Left cardiac atrium (tissue), 4 donors: Measurements from ENCODE around the gene PFN4. TPM values are rescaled to one million over a fixed set of nuclear protein-coding genes. Genes with fewer than 3 reads are reported as not detected.
"Not testable (repeated sequence)": the region's sequence is repeated elsewhere in the genome, so short reads cannot be mapped to it uniquely, and the experiment has no call there.

Experiments
- ATAC-seq, 2 donors: fragments of 200-7000 bp; cut with Tn5 transposase; one replicate each; pipeline ENCODE4 v1.9.1; 2020; ENCODE audit warnings: mild to moderate bottlenecking in 2 of 2, moderate library complexity in 2 of 2
- DNase-seq: peaks from one replicate; pipeline ENCODE4 v3.0.0-alpha.2; 2020
- intact Hi-C, 2 donors: fragments of 100-400 bp; cut with DNase I; formaldehyde crosslinking; loops; one replicate each; pipeline versions ENCODE4 v1.14.1 to v1.15.1; 2022 to 2023
- long read RNA-seq: library from polyadenylated mRNA; unstranded; transcript quantifications from one replicate; pipeline ENCODE4 v2.0.0, GENCODE V29; 2021
- total RNA-seq, 2 donors: library from RNA; stranded (reverse); fragmentation: NEBNext Ultra II Directional; extraction: Animal tissue kit (Norgen Biotek cat#: 25700); gene quantifications; one replicate each; pipeline ENCODE4 v1.2.1, GENCODE V29; 2021
- donor health status: DM: no; HTN: yes; CAD: no.
- donor health status: DM: no; HTN: yes; CAD: no; lungs with severe emphysema.
- donor health status: DM: yes; HTN: yes; CAD: no.
- donor health status: Dilated cardiomyopathy.

PFN4 gene
- 1 to 10 TPM in 1 of 2 donors, under 1 TPM in 1; 0.52 to 1.1 TPM for total RNA-seq
- long read RNA-seq, result 0 reads

GRCh38 chr2:24123195-24123921, at the start of gene PFN4, which contains the start of gene FAM228B:
Gene PFN4 (minus strand): TSS chr2:24123334. CDS start chr2:24122535, 799 bp downstream.
Gene FAM228B (plus strand): TSS chr2:24123469. CDS start chr2:24124362, 893 bp downstream.
- peak; percentile 92 for DNase-seq
- intact Hi-C loops, result no loop called here
- ATAC-seq, result peak; percentile 98 to 99

GRCh38 chr2:24169023-24169422, 45.9 kb upstream of the PFN4 start:
- DNase-seq, result no peak
- ATAC-seq, result no peak
- intact Hi-C loops, result no loop called here

- intact Hi-C loops, result no loop called here
- peak; percentile 24 for DNase-seq
- peak; percentile 49 to 77 for ATAC-seq
These were observed 41.4 kb upstream of the PFN4 start for GRCh38 chr2:24164416-24164973.

- no peak for DNase-seq
- intact Hi-C loops, result no loop called here
- ATAC-seq, result no peak
These were observed 40.5 kb upstream of the PFN4 start for GRCh38 chr2:24163601-24164000.

GRCh38 chr2:24163186-24163585, 40.1 kb upstream of the PFN4 start:
- DNase-seq (no peak), ATAC-seq (no peak)
- intact Hi-C loops, result no loop called here

- no peak for DNase-seq
- intact Hi-C loops, result no loop called here
- no peak for ATAC-seq
These were observed 39.4 kb upstream of the PFN4 start for GRCh38 chr2:24162494-24162893.

GRCh38 chr2:24160761-24161160, 37.6 kb upstream of the PFN4 start:
- ATAC-seq, result no peak
- DNase-seq, result no peak
- intact Hi-C loops, result no loop called here

GRCh38 chr2:24159708-24160107, 36.6 kb upstream of the PFN4 start:
- intact Hi-C loops, result no loop called here
- ATAC-seq (no peak), DNase-seq (no peak)

GRCh38 chr2:24158131-24158530, 35.0 kb upstream of the PFN4 start:
- intact Hi-C loops, result no loop called here
- no peak for DNase-seq
- no peak for ATAC-seq

GRCh38 chr2:24153478-24153877, 30.3 kb upstream of the PFN4 start:
- intact Hi-C loops, result no loop called here
- DNase-seq, result no peak
- peak in 1 of 2 donors; percentile 30 for ATAC-seq

- intact Hi-C loops, result no loop called here
- DNase-seq, result no peak
- ATAC-seq, result no peak
These were observed 29.5 kb upstream of the PFN4 start for GRCh38 chr2:24152413-24153197.

- ATAC-seq, result no peak
These were observed 24.2 kb upstream of the PFN4 start for GRCh38 chr2:24147364-24147763.

GRCh38 chr2:24140305-24140704, 17.2 kb upstream of the PFN4 start:
- DNase-seq, intact Hi-C loops, ATAC-seq: not testable (repeated sequence)

More at GRCh38 chr2:24147364-24147763, 24.2 kb upstream of the PFN4 start:
- DNase-seq, result no peak
- intact Hi-C loops, result no loop called here

GRCh38 chr2:24132543-24132942, 9.4 kb upstream of the PFN4 start:
- intact Hi-C loops, result no loop called here
- DNase-seq (no peak), ATAC-seq (no peak)

GRCh38 chr2:24125956-24126355, 2.8 kb upstream of the PFN4 start:
- intact Hi-C loops, result no loop called here
- DNase-seq (no peak), ATAC-seq (no peak)

GRCh38 chr2:24123922-24124580, 917 bp upstream of the PFN4 start:
- intact Hi-C loops, result no loop called here
- no peak for DNase-seq
- peak in 1 of 2 donors; percentile 4 for ATAC-seq

GRCh38 chr2:24122366-24123194, 554 bp downstream of the PFN4 start:
- intact Hi-C loops, result no loop called here
- no peak for ATAC-seq

GRCh38 chr2:24121469-24121868, 1.7 kb downstream of the PFN4 start:
- no peak for ATAC-seq

More at GRCh38 chr2:24122366-24123194, 554 bp downstream of the PFN4 start:
- DNase-seq, result no peak

GRCh38 chr2:24121066-24121465, 2.1 kb downstream of the PFN4 start:
- DNase-seq (no peak), ATAC-seq (no peak)
- intact Hi-C loops, result no loop called here

More at GRCh38 chr2:24121469-24121868, 1.7 kb downstream of the PFN4 start:
- intact Hi-C loops, result no loop called here
- no peak for DNase-seq
